NCI-H146 treated with DMSO at 0.1 percent for 48 hours (cell line): Measurements from ENCODE around the gene PPM1N.
A peak's percentile ranks its signal among the peaks of the same experiment; 100 is the strongest.

Experiments used
- DNase-seq: peaks from one replicate; lab custom pipeline; 2025; ENCODE audit not compliant: unreplicated experiment; lab: John Stamatoyannopoulos, UW

PPM1N gene

GRCh38 chr19:45528744-45529419 is 30.6 kb downstream of the PPM1N start:
- peak; percentile 81 for DNase-seq

- no peak for DNase-seq
Measured at GRCh38 chr19:45529420-45529785, 31.2 kb downstream of the PPM1N start.

- no peak for DNase-seq
Measured at GRCh38 chr19:45531349-45531748, 33.1 kb downstream of the PPM1N start.

- no peak for DNase-seq
Measured at GRCh38 chr19:45539459-45539858, 41.2 kb downstream of the PPM1N start.

GRCh38 chr19:45542234-45542668 is 44.0 kb downstream of the PPM1N start:
- DNase-seq = no peak

- no peak for DNase-seq
Measured at GRCh38 chr19:45547211-45547770, 49.0 kb downstream of the PPM1N start.

GRCh38 chr19:45547965-45548609 is 49.8 kb downstream of the PPM1N start:
- peak; percentile 33 for DNase-seq
